Cardiac muscle cell (in vitro differentiated cells and primary cell): ENCODE data around the gene WFDC1. TPM values are rescaled to one million over a fixed set of nuclear protein-coding genes. Genes with fewer than 3 reads are reported as not detected.

Experiments used
- DNase-seq, 2 donors: peaks; one replicate each; pipeline versions ENCODE4 v3.0.0 to v3.0.0-alpha.2; 2010 to 2017; ENCODE audit warnings: low read depth in 1 of 2, low spot score in 1 of 2
- H3K27ac ChIP-seq: fragments of 200-600 bp; sonication (generic); 2 replicates; pipeline ENCODE4 v1.5.1; 2016
- H3K27me3 ChIP-seq: fragments of 200-600 bp; sonication (generic); 2 replicates; pipeline ENCODE4 v1.6.0; 2016; ENCODE audit warnings: control low read depth
- H3K36me3 ChIP-seq: fragments of 200-600 bp; sonication (generic); 2 replicates; pipeline ENCODE4 v1.5.1; 2016; ENCODE audit warnings: control low read depth
- H3K4me1 ChIP-seq: fragments of 200-600 bp; sonication (generic); 2 replicates; pipeline ENCODE4 v1.8.1; 2017; ENCODE audit warnings: low read depth, mild to moderate bottlenecking, mixed run types
- H3K4me3 ChIP-seq: fragments of 200-600 bp; sonication (generic); 2 replicates; pipeline ENCODE4 v1.5.1; 2016; ENCODE audit warnings: mild to moderate bottlenecking
- H3K9me3 ChIP-seq: fragments of 200-600 bp; sonication (generic); 2 replicates; pipeline ENCODE4 v1.5.1; 2017; ENCODE audit warnings: low read depth, mild to moderate bottlenecking, control low read depth
- CTCF ChIP-seq: IDR thresholded peaks from 2 replicates; pipeline ENCODE4 v1.5.1; 2012; ENCODE audit warnings: low read depth, mild to moderate bottlenecking, low read length
- polyA plus RNA-seq: library from polyadenylated mRNA; unstranded; fragments of >200 nt; fragmentation: Nextera tagmentation; extraction: Ambion mirVana; gene quantifications from 2 replicates; pipeline ENCODE4 v1.2.1, GENCODE V29; 2016
- total RNA-seq: library from RNA; depleted of rRNA; stranded (reverse); fragments of >200 nt; gene quantifications from 2 replicates; pipeline ENCODE4 v1.2.3, GENCODE V29; 2016

Gene WFDC1
- total and polyA plus RNA-seq, 2 experiments from 2014 or later, result 18.5 to 22.2 TPM

GRCh38 chr16:84272740-84273320 is 21.8 kb upstream of the WFDC1 start:
- no peak for TF ChIP-seq CTCF
- no peaks in the 10 kb centered on the region for H3K9me3 ChIP-seq
- no peaks in the 10 kb centered on the region for H3K36me3 ChIP-seq
- no peaks in the 10 kb centered on the region for H3K27me3 ChIP-seq
- no peak overlapping the region for H3K27ac ChIP-seq
- no peak overlapping the region for H3K4me3 ChIP-seq
- DNase-seq, result no peak
- H3K4me1 ChIP-seq, result peaks cover 8% of the 10 kb centered on the region

GRCh38 chr16:84274515-84274914 is 20.2 kb upstream of the WFDC1 start:
- no peak for DNase-seq
- Histone ChIP-seq H3K4me1 (peaks cover 7% of the 10 kb centered on the region), H3K36me3 (no peaks in the 10 kb centered on the region), H3K27me3 (no peaks in the 10 kb centered on the region), H3K9me3 (no peaks in the 10 kb centered on the region), H3K27ac (no peak overlapping the region), H3K4me3 (no peak overlapping the region)
- no peak for TF ChIP-seq CTCF

- H3K4me1 ChIP-seq, result peaks cover 7% of the 10 kb centered on the region
- DNase-seq, result no peak
- H3K4me3 ChIP-seq, result no peak overlapping the region
- no peak for TF ChIP-seq CTCF
- no peaks in the 10 kb centered on the region for H3K36me3 ChIP-seq
- no peaks in the 10 kb centered on the region for H3K9me3 ChIP-seq
- H3K27ac ChIP-seq, result no peak overlapping the region
- H3K27me3 ChIP-seq, result no peaks in the 10 kb centered on the region
Measured at GRCh38 chr16:84275585-84276151, 19.0 kb upstream of the WFDC1 start.

DNA sequence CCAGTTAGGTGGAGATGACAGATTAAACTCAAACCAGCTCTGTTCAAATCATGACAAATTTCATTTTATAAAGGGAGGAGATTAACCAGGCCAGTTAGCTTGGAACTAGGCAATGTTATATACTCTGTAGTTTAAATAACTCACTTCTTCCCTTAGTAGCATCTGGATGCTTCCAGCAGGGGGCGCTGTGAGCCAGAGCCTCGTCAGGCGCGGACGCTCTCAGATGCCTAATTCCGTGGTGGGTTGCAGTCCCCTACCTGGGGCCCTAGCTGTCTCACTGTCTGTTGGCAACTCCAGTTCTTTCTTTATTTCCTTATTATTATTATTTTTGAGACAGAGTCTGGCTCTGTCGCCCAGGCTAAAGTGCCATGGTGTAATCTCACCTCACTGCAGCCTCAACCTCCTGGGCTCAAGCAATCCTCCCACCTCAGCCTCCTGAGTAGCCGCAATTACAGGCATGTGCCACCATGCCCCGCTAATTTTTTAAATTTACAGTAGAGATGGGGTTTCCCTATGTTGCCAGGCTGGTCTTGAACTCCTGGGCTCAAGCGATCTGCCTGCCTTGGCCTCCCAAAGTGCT is 17.3 kb upstream of the WFDC1 start:
- peak; percentile 90 for TF ChIP-seq CTCF
- H3K4me1 ChIP-seq, result peaks cover 7% of the 10 kb centered on the region
- no peak overlapping the region for H3K4me3 ChIP-seq
- no peak overlapping the region for H3K27ac ChIP-seq
- no peaks in the 10 kb centered on the region for H3K27me3 ChIP-seq
- DNase-seq, result peak; percentile 66 to 85
- H3K9me3 ChIP-seq, result no peaks in the 10 kb centered on the region
- no peaks in the 10 kb centered on the region for H3K36me3 ChIP-seq

- no peak for TF ChIP-seq CTCF
- Histone ChIP-seq H3K4me3 (no peak overlapping the region), H3K4me1 (peaks cover 8% of the 10 kb centered on the region), H3K36me3 (no peaks in the 10 kb centered on the region), H3K27ac (no peak overlapping the region), H3K9me3 (no peaks in the 10 kb centered on the region), H3K27me3 (no peaks in the 10 kb centered on the region)
- DNase-seq, result no peak
Measured at GRCh38 chr16:84278333-84278732, 16.3 kb upstream of the WFDC1 start.
